ENCODE measurements around the gene STK33. TPM values are rescaled to one million over a fixed set of nuclear protein-coding genes. Genes with fewer than 3 reads are reported as not detected.

STK33 gene
- total RNA-seq, 1 experiment from 2014 or later = 10.9 TPM

GRCh38 chr11:8621147-8621546 lies 27.1 kb upstream of the STK33 start:
- H3K27me3 ChIP-seq (ENCODE audit: insufficient read depth, low read length) = no peaks in the 10 kb centered on the region
- no peaks in the 10 kb centered on the region for H3K79me2 ChIP-seq (ENCODE audit: insufficient read depth, low read length)
- TF ChIP-seq, protein P1, sequence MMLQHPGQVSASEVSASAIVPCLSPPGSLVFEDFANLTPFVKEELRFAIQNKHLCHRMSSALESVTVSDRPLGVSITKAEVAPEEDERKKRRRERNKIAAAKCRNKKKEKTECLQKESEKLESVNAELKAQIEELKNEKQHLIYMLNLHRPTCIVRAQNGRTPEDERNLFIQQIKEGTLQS (IDR thresholded peaks at IDR 0.05) = no peak
- no peak for TF ChIP-seq RAD21 (IDR thresholded peaks at IDR 0.05; ENCODE audit: low read depth)
- TF ChIP-seq, protein P2, sequence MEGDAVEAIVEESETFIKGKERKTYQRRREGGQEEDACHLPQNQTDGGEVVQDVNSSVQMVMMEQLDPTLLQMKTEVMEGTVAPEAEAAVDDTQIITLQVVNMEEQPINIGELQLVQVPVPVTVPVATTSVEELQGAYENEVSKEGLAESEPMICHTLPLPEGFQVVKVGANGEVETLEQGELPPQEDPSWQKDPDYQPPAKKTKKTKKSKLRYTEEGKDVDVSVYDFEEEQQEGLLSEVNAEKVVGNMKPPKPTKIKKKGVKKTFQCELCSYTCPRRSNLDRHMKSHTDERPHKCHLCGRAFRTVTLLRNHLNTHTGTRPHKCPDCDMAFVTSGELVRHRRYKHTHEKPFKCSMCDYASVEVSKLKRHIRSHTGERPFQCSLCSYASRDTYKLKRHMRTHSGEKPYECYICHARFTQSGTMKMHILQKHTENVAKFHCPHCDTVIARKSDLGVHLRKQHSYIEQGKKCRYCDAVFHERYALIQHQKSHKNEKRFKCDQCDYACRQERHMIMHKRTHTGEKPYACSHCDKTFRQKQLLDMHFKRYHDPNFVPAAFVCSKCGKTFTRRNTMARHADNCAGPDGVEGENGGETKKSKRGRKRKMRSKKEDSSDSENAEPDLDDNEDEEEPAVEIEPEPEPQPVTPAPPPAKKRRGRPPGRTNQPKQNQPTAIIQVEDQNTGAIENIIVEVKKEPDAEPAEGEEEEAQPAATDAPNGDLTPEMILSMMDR (IDR thresholded peaks at IDR 0.05 in 2 of 3, conservative IDR thresholded peaks at IDR 0.05 in 1 of 3; ENCODE audit: borderline replicate concordance in 1 of 3, insufficient read depth in 1 of 3, low read depth in 2 of 3, low read length in 2 of 3) = no peak
- no peak for TF ChIP-seq CEBPB (IDR thresholded peaks at IDR 0.05; ENCODE audit: low read depth)
- TF ChIP-seq YY1 (IDR thresholded peaks at IDR 0.05; ENCODE audit: extremely low read depth, insufficient replicate concordance, low read depth, low read length) = no peak
- no peak for TF ChIP-seq ZFX (IDR thresholded peaks at IDR 0.05)
- no peak for TF ChIP-seq ZNF274 (IDR thresholded peaks at IDR 0.05; ENCODE audit: low read depth, low read length)
- no peak for TF ChIP-seq SIN3A (IDR thresholded peaks at IDR 0.05; ENCODE audit: low read depth)
- no peak for TF ChIP-seq FOSL1 (IDR thresholded peaks at IDR 0.05; ENCODE audit: low read depth)
- TF ChIP-seq ZBTB33 (IDR thresholded peaks at IDR 0.05; ENCODE audit: extremely low read depth, insufficient replicate concordance, low read length) = no peak
- no peak for TF ChIP-seq JUND (IDR thresholded peaks at IDR 0.05)
- TF ChIP-seq ELF1 (IDR thresholded peaks at IDR 0.05; ENCODE audit: borderline replicate concordance, low read depth) = no peak
- no peak for TF ChIP-seq REST (IDR thresholded peaks at IDR 0.05; ENCODE audit: low read depth)
- TF ChIP-seq CBX3 (IDR thresholded peaks at IDR 0.05; ENCODE audit: low read depth) = no peak
- no peak for TF ChIP-seq POLR2AphosphoS5 (IDR thresholded peaks at IDR 0.05; ENCODE audit: low read depth, low read length)
- TF ChIP-seq MAX (IDR thresholded peaks at IDR 0.05) = no peak
- TF ChIP-seq EGR1 (IDR thresholded peaks at IDR 0.05; ENCODE audit: low read depth) = no peak
- no peak for TF ChIP-seq TCF7L2 (IDR thresholded peaks at IDR 0.05; ENCODE audit: borderline replicate concordance, extremely low read depth, insufficient read depth, insufficient read length)
- TF ChIP-seq POLR2A (IDR thresholded peaks at IDR 0.05; ENCODE audit: borderline replicate concordance, extremely low read depth, insufficient read depth, insufficient read length) = no peak
- RAD21 ChIA-PET (ENCODE audit: low non-redundant PET in 1 of 2, low total read pairs in 2 of 2, uncharacterized antibody in 2 of 2, unreplicated experiment in 2 of 2) = no interaction called here
- no peak overlapping the region for H3K9ac ChIP-seq (ENCODE audit: low read length)
- POLR2A ChIA-PET = no interaction called here
- no peak overlapping the region for H3K4me2 ChIP-seq (ENCODE audit: low read length)
- no peak overlapping the region for H3K4me3 ChIP-seq (replicated peaks in 1 of 2; ENCODE audit: low read depth in 1 of 2, low read length in 2 of 2)
- intact Hi-C loops (cut with micrococcal nuclease) = no loop called here
- no peak overlapping the region for H2AFZ ChIP-seq (ENCODE audit: low read depth, low read length, poor library complexity, severe bottlenecking)
- BruUV-seq (replicated peaks) = no TSS peak
- no peaks in the 10 kb centered on the region for H4K20me1 ChIP-seq (ENCODE audit: insufficient read depth)
- no peaks in the 10 kb centered on the region for H3K9me2 ChIP-seq (ENCODE audit: insufficient read depth)
- H3K36me3 ChIP-seq (ENCODE audit: control insufficient read depth in 1 of 2, insufficient read depth in 2 of 2, low read length in 2 of 2) = peaks cover 28 to 36% of the 10 kb centered on the region in 2 experiments
- CTCF ChIA-PET = no interaction called here
- H3K4me1 ChIP-seq (ENCODE audit: control insufficient read depth in 1 of 2, insufficient read depth in 2 of 2, low read length in 2 of 2) = no peaks in the 10 kb centered on the region
- H3K9me3 ChIP-seq (ENCODE audit: control insufficient read depth in 1 of 2, insufficient read depth in 1 of 2, low read depth in 1 of 2, low read length in 2 of 2) = no peaks in the 10 kb centered on the region
- DNase-seq (ENCODE audit: low read depth, low spot score) (no peak), ATAC-seq (no peak)
- H3K27ac ChIP-seq (ENCODE audit: low read depth, low read length) = no peak overlapping the region
